ENCODE results near the gene SUOX. TPM values are rescaled to one million over a fixed set of nuclear protein-coding genes. Genes with fewer than 3 reads are reported as not detected.
"Not testable (repeated sequence)": the region's sequence is repeated elsewhere in the genome, so short reads cannot be mapped to it uniquely, and the experiment has no call there.

Gene SUOX
- total RNA-seq, 1 experiment from 2014 or later: 31.1 TPM

DNA sequence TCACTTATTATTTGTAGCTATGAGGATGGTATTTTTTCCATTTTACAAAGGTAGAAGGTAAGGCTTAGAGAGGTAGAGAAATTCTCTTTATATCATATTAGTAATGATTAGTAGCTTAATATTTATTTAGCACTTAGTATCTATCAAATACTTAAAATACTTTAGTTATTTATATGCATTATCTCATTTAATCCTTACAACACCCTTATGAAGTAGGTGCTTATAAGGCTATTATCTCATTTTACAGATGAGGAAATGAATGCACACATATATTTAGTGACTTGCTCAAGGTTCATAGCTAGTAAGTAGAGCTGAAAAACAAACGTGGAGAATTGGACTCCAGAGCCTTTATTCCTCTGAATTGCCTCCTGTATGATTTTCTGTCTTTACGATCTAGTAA is 12.2 kb upstream of the SUOX start:
- Mint-ChIP-seq H3K4me1 (ENCODE audit: low read depth, unreplicated experiment) (peaks cover 8% of the 10 kb centered on the region), H3K27ac (ENCODE audit: unreplicated experiment) (no peak overlapping the region), H3K27me3 (ENCODE audit: unreplicated experiment) (no peaks in the 10 kb centered on the region), H3K4me3 (ENCODE audit: low read depth, unreplicated experiment) (no peak overlapping the region), H3K9me3 (ENCODE audit: low read depth, unreplicated experiment) (no peaks in the 10 kb centered on the region), H3K36me3 (ENCODE audit: insufficient read depth, unreplicated experiment) (peaks cover 65% of the 10 kb centered on the region)
- intact Hi-C loops (cut with micrococcal nuclease; ENCODE audit: unreplicated experiment): no loop called here
- CTCF ChIA-PET: interaction anchor here (0.8 to 1.2 kb wide), 2 partner anchors 11 kb away, joined by 4 read pairs; partner anchors contain the start of gene RAB5B
- no TSS peak for BruUV-seq (replicated peaks)
- TF ChIP-seq, protein P1, sequence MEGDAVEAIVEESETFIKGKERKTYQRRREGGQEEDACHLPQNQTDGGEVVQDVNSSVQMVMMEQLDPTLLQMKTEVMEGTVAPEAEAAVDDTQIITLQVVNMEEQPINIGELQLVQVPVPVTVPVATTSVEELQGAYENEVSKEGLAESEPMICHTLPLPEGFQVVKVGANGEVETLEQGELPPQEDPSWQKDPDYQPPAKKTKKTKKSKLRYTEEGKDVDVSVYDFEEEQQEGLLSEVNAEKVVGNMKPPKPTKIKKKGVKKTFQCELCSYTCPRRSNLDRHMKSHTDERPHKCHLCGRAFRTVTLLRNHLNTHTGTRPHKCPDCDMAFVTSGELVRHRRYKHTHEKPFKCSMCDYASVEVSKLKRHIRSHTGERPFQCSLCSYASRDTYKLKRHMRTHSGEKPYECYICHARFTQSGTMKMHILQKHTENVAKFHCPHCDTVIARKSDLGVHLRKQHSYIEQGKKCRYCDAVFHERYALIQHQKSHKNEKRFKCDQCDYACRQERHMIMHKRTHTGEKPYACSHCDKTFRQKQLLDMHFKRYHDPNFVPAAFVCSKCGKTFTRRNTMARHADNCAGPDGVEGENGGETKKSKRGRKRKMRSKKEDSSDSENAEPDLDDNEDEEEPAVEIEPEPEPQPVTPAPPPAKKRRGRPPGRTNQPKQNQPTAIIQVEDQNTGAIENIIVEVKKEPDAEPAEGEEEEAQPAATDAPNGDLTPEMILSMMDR (IDR thresholded peaks at IDR 0.05; ENCODE audit: unreplicated experiment): no peak
- DNase-seq: no peak

DNA sequence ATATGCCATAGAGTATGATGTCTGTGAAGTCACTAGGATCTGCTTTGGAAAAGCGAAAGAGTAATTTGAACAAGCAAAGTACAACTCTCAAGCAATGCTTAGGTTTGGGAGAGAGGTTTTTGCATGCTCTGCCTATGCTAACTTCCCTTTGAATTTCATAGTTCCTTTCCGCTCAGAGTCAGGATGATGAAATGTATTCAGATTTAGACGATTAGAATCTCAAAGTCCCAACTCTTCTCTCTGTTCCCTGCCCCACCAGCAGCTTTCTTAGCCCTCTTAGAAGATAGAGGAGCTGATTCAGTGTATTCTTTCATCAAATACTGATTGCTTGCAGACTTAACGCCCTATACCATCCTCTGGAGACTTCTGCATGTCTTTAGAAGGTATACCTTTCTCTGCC is 11.7 kb upstream of the SUOX start:
- Mint-ChIP-seq H3K27me3 (ENCODE audit: unreplicated experiment) (no peaks in the 10 kb centered on the region), H3K4me1 (ENCODE audit: low read depth, unreplicated experiment) (peaks cover 8% of the 10 kb centered on the region), H3K9me3 (ENCODE audit: low read depth, unreplicated experiment) (no peaks in the 10 kb centered on the region), H3K27ac (ENCODE audit: unreplicated experiment) (no peak overlapping the region), H3K4me3 (ENCODE audit: low read depth, unreplicated experiment) (no peak overlapping the region), H3K36me3 (ENCODE audit: insufficient read depth, unreplicated experiment) (peaks cover 65% of the 10 kb centered on the region)
- no TSS peak for BruUV-seq (replicated peaks)
- DNase-seq: no peak
- intact Hi-C loops (cut with micrococcal nuclease; ENCODE audit: unreplicated experiment): no loop called here
- TF ChIP-seq, protein P1 (IDR thresholded peaks at IDR 0.05; ENCODE audit: unreplicated experiment): no peak
- CTCF ChIA-PET: interaction anchor here (1.2 kb wide), 1 partner anchor 11 kb away, joined by 4 read pairs; no protein-coding TSS in a partner anchor

DNA sequence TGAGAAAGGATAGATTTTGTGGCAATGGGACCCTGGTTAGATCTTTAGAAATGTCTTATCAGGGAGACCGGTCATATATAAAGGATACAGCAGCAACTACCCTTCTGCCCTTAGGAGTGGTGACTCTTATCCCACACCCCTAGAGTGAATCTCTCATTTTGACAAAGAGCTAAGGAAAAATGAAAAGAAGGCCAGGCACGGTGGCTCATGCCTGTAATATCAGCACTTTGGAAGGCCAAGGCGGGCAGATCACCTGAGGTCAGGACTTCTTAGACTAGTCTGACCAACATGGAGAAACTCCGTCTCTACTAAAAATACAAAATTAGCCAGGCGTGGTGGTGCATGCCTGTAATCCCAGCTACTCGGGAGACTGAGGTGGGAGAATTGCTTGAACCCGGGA is 11.1 kb upstream of the SUOX start:
- H3K4me3 Mint-ChIP-seq (ENCODE audit: low read depth, unreplicated experiment); intact Hi-C loops (cut with micrococcal nuclease; ENCODE audit: unreplicated experiment); DNase-seq; H3K27me3 Mint-ChIP-seq (ENCODE audit: unreplicated experiment); H3K4me1 Mint-ChIP-seq (ENCODE audit: low read depth, unreplicated experiment); H3K27ac Mint-ChIP-seq (ENCODE audit: unreplicated experiment); BruUV-seq (replicated peaks); H3K9me3 Mint-ChIP-seq (ENCODE audit: low read depth, unreplicated experiment): not testable (repeated sequence)
- H3K36me3 Mint-ChIP-seq (ENCODE audit: insufficient read depth, unreplicated experiment): peaks cover 64% of the 10 kb centered on the region
- CTCF ChIA-PET: interaction anchor here (0.7 kb wide), 1 partner anchor 1079 kb away, joined by 3 read pairs; no protein-coding TSS in a partner anchor

DNA sequence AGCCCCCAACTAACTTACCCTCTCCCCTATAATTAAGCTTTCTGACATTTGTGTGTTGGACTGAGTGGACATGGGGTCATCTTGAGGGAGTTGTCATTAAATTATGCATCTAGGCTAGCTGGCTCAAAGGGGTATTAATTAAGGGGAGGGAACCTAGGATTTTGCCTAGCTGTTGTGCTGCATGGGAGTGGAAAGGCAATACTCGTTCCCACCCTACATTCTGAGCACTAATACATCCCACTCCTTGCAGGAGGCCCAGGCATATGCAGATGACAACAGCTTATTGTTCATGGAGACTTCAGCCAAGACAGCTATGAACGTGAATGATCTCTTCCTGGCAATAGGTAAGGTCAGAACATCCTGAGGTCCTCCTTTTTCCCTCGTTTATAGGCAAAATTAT is 6.0 kb upstream of the SUOX start:
- no peaks in the 10 kb centered on the region for H3K27me3 Mint-ChIP-seq (ENCODE audit: unreplicated experiment)
- no peaks in the 10 kb centered on the region for H3K9me3 Mint-ChIP-seq (ENCODE audit: low read depth, unreplicated experiment)
- no peak overlapping the region for H3K4me3 Mint-ChIP-seq (ENCODE audit: low read depth, unreplicated experiment)
- no peak overlapping the region for H3K27ac Mint-ChIP-seq (ENCODE audit: unreplicated experiment)
- peaks cover 75% of the 10 kb centered on the region for H3K36me3 Mint-ChIP-seq (ENCODE audit: insufficient read depth, unreplicated experiment)
- no TSS peak for BruUV-seq (replicated peaks)
- DNase-seq: no peak
- peaks cover 18% of the 10 kb centered on the region for H3K4me1 Mint-ChIP-seq (ENCODE audit: low read depth, unreplicated experiment)
- CTCF ChIA-PET: interaction anchor here (0.7 kb wide), 2 partner anchors 39 to 303 kb away, joined by 3 read pairs; no protein-coding TSS in a partner anchor
- TF ChIP-seq, protein P1 (IDR thresholded peaks at IDR 0.05; ENCODE audit: unreplicated experiment): no peak
- intact Hi-C loops (cut with micrococcal nuclease; ENCODE audit: unreplicated experiment): no loop called here

DNA sequence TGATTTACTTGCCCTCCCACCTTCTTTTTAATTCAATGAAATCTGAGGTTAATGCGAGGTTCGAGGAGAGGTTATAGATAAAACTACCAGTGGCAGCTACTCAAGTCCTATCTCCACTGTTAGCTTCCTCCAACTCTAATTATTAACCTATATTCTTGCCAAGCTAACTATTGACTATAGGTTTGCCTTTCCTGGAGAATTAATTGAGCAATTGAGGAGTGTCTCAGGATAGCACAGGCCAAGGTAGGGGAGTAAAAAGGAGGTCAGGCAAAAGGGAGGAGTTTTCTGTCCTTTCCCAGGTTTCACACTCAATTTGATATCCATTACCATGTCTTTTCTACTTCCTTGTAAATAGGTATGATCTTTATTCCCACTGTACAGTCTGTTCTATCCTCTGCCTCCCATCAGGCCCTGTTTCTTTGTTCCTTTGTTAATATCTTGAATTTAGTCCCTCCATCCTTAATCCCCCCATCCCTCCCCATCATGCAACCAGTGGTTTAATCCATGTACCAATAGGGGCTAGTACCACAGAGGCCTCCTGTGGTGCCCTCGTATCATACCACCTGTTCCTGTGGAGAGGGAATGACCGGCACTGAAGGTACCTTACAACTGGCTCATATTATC is 3.7 kb upstream of the SUOX start:
- H3K27me3 Mint-ChIP-seq (ENCODE audit: unreplicated experiment): no peaks in the 10 kb centered on the region
- no TSS peak for BruUV-seq (replicated peaks)
- peaks cover 26% of the 10 kb centered on the region for H3K4me1 Mint-ChIP-seq (ENCODE audit: low read depth, unreplicated experiment)
- no peak overlapping the region for H3K4me3 Mint-ChIP-seq (ENCODE audit: low read depth, unreplicated experiment)
- H3K27ac Mint-ChIP-seq (ENCODE audit: unreplicated experiment): no peak overlapping the region
- H3K9me3 Mint-ChIP-seq (ENCODE audit: low read depth, unreplicated experiment): no peaks in the 10 kb centered on the region
- TF ChIP-seq, protein P1 (IDR thresholded peaks at IDR 0.05; ENCODE audit: unreplicated experiment): no peak
- CTCF ChIA-PET: interaction anchor here (0.6 to 1.4 kb wide), 2 partner anchors 19 to 44 kb away, joined by 3 to 4 read pairs; no protein-coding TSS in a partner anchor
- no peak for DNase-seq
- intact Hi-C loops (cut with micrococcal nuclease; ENCODE audit: unreplicated experiment): no loop called here
- peaks cover 75% of the 10 kb centered on the region for H3K36me3 Mint-ChIP-seq (ENCODE audit: insufficient read depth, unreplicated experiment)
